Upper lobe of left lung (tissue), 4 donors: ENCODE measurements around the gene PDE6A.

Source experiments
- CTCF ChIP-seq, 6 experiments: fragments of 450-650 bp in 4 of 6; fragments of 200-600 bp in 2 of 6; sonication (generic) in 2 of 6; IDR thresholded peaks; one replicate each; pipeline ENCODE4 v1.5.1; 2016 to 2019; ENCODE audit warnings: antibody characterized with exemption in 6 of 6
- POLR2A ChIP-seq, 4 donors: fragments of 450-650 bp; IDR thresholded peaks; one replicate each; pipeline ENCODE4 v1.5.1; 2016 to 2017; ENCODE audit warnings: antibody characterized with exemption in 4 of 4, mild to moderate bottlenecking in 2 of 4
- POLR2AphosphoS5 ChIP-seq, 2 donors: sonication (generic); formaldehyde crosslinking; IDR thresholded peaks; one replicate each; pipeline ENCODE4 v1.5.1; 2017; ENCODE audit warnings: antibody characterized with exemption in 2 of 2

GRCh38 chr5:149888280-149888679 lies 56.3 kb downstream of the PDE6A start:
- TF ChIP-seq POLR2AphosphoS5 (IDR thresholded peaks at IDR 0.05) (no peak), CTCF (IDR thresholded peaks at IDR 0.05) (no peak), POLR2A (IDR thresholded peaks at IDR 0.05) (no peak)
